ENCODE measurements around the gene COP1.
"Not testable (repeated sequence)": the region's sequence is repeated elsewhere in the genome, so short reads cannot be mapped to it uniquely, and the experiment has no call there.

The COP1 gene

DNA sequence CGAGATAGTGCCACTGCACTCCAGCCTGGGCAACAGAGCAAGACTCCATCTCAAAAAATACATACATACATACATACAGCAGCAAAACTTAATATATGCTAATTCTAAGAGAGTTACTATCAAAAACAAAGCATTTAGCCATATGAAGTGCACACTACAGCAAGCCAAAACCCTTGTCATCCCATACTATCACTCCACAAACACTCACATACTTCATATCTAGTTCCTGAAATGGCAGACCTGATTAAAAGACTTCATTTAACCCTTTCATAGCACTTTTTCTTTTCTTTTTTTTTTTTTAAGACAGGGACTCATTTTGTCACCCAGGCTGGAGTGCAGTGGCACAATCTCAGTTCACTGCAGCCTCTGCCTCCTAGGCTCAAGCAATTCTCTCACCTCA, 65.6 kb downstream of the COP1 start:
- Mint-ChIP-seq H3K36me3 (ENCODE audit: low read depth) (peaks cover 44% of the 10 kb centered on the region), H3K27ac (no peak overlapping the region), H3K4me3 (no peak overlapping the region), H3K4me1 (ENCODE audit: low read depth) (peaks cover 2% of the 10 kb centered on the region), H3K27me3 (ENCODE audit: low read depth) (no peaks in the 10 kb centered on the region), H3K9me3 (peaks cover 4% of the 10 kb centered on the region)
- no peak for DNase-seq (ENCODE audit: low spot score)

DNA sequence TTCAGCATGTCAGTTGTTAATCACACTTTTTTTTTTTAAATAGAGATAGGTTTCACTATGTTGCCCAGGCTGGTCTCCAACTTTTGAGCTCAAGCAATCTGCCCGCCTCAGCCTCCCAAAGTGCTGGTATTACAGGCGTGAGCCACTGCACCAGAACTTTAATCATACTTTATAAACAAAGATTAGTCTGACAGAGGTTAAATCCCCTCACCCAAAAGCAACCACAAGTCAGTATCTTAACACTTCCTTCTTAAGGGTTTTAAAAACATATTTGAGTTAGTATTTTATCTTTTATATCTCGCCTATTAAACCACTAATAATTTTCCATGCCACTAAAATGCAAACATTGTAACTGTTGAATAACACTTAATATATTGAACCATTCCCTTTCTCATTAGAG, 70.2 kb downstream of the COP1 start:
- Mint-ChIP-seq H3K36me3 (ENCODE audit: low read depth) (peaks cover 16% of the 10 kb centered on the region), H3K4me3 (no peak overlapping the region), H3K27me3 (ENCODE audit: low read depth) (no peaks in the 10 kb centered on the region), H3K9me3 (no peaks in the 10 kb centered on the region), H3K4me1 (ENCODE audit: low read depth) (peaks cover 2% of the 10 kb centered on the region), H3K27ac (no peak overlapping the region)
- DNase-seq (ENCODE audit: low spot score), result no peak

DNA sequence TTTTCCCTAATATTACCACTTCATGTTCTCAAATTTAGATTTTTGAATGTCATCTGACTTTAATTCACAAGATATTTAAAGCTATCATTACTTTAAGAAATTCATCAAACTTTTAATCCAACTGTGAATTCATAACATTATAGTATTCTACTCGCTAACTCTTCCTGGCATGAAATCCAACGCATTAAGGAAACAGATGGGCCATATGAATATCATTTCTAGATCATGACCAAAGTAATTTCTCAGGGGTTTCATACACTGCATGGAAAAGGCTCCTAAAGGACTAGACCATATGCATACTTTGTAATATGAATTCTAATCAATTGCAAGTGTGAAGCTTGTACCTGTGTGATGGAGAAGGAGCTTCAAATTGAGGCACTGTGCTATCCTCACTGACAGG, 72.4 kb downstream of the COP1 start:
- H3K9me3 Mint-ChIP-seq, result no peaks in the 10 kb centered on the region

DNA sequence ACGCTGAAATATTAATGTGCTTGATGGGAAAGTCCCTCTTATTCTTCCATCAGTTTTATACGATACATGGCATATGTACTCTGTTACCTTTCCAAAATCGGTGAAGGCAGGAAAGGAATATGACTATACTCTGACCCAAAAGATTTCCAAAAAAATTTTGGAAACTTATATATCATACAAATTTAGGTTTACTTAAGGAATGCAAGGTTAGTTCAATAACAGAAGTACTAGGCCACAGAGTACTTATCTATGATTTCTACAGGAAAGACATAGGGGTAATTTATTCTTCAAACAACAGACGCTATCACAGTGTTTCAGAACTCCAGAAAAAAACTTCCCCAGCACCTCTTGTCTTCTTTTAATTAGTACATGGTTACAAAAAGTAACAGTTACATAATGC, 84.8 kb downstream of the COP1 start:
- no peak for DNase-seq (ENCODE audit: low spot score)
- Mint-ChIP-seq H3K4me1 (ENCODE audit: low read depth) (no peaks in the 10 kb centered on the region), H3K36me3 (ENCODE audit: low read depth) (peaks cover 39% of the 10 kb centered on the region), H3K4me3 (no peak overlapping the region), H3K9me3 (peaks cover 37% of the 10 kb centered on the region), H3K27me3 (ENCODE audit: low read depth) (no peaks in the 10 kb centered on the region), H3K27ac (no peak overlapping the region)

More for the DNA sequence above, 72.4 kb downstream of the COP1 start:
- no peaks in the 10 kb centered on the region for H3K27me3 Mint-ChIP-seq (ENCODE audit: low read depth)
- H3K4me1 Mint-ChIP-seq (ENCODE audit: low read depth), result peaks cover 2% of the 10 kb centered on the region
- H3K4me3 Mint-ChIP-seq, result no peak overlapping the region
- peaks cover 10% of the 10 kb centered on the region for H3K36me3 Mint-ChIP-seq (ENCODE audit: low read depth)
- H3K27ac Mint-ChIP-seq, result no peak overlapping the region
- DNase-seq (ENCODE audit: low spot score), result no peak

DNA sequence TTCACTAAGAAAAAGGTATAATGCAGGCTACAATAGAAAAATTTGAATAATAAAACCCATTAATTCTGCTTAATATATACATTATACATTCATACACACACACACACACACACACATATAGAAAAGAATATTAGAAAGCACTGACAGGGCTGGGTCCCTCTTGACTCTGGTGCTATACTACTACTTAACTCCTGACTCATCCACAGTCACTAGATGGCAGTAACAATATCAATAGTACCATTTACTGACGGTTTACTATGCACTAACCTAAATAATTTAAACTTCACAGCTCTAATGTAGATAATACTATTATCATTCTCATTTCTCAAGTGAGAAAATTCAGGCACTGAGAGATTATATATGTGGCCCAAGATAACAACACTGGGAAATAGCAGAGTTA, 87.5 kb downstream of the COP1 start:
- Mint-ChIP-seq H3K27me3 (ENCODE audit: low read depth) (no peaks in the 10 kb centered on the region), H3K9me3 (peaks cover 19% of the 10 kb centered on the region), H3K27ac (no peak overlapping the region), H3K4me3 (no peak overlapping the region), H3K4me1 (ENCODE audit: low read depth) (no peaks in the 10 kb centered on the region), H3K36me3 (ENCODE audit: low read depth) (peaks cover 30% of the 10 kb centered on the region)
- no peak for DNase-seq (ENCODE audit: low spot score)

DNA sequence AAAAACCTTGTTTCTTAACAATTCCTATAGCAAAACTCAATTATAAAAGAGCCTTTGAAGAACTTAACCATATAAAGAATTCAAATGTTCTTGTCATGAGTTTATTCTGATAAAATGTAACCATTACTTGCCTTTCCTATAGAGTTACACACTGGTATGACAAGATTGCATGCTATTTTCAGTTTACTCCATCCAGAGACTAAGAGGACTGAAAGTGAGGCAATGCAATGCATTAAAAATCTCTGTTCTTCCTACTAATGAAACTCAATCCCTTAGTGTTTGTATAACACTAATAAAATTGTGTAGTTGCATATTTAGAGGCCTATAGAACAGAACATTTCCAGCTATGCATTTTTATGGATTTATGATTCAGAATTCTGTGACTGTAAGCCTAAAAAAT, 88.1 kb downstream of the COP1 start:
- H3K36me3 Mint-ChIP-seq (ENCODE audit: low read depth), result peaks cover 29% of the 10 kb centered on the region
- H3K4me3 Mint-ChIP-seq, result no peak overlapping the region
- peaks cover 2% of the 10 kb centered on the region for H3K4me1 Mint-ChIP-seq (ENCODE audit: low read depth)

DNA sequence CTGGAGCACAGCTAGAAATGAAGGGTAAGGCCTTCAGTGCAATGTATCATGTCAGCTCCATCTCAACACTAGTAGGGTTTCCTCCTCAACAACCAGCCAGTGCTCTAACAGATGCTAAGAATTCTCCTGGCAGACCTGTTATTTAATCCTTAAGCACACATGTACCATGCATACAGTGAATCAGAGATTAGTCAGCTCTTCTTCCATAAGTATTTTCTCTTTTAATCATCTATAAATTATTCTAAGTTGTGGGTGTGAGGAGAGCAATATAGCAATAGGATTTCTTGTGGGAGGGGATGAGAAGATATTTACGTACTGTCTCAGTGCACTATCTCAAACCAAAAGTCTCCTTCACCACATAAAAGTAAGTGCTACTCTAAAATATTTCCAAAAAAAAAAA, 95.3 kb downstream of the COP1 start:
- Mint-ChIP-seq H3K27me3 (ENCODE audit: low read depth) (no peaks in the 10 kb centered on the region), H3K27ac (no peak overlapping the region), H3K4me3 (no peak overlapping the region), H3K9me3 (peaks cover 12% of the 10 kb centered on the region), H3K4me1 (ENCODE audit: low read depth) (peaks cover 11% of the 10 kb centered on the region), H3K36me3 (ENCODE audit: low read depth) (peaks cover 54% of the 10 kb centered on the region)
- DNase-seq (ENCODE audit: low spot score), result no peak

More for the DNA sequence above, 88.1 kb downstream of the COP1 start:
- peaks cover 14% of the 10 kb centered on the region for H3K9me3 Mint-ChIP-seq
- no peak for DNase-seq (ENCODE audit: low spot score)
- no peaks in the 10 kb centered on the region for H3K27me3 Mint-ChIP-seq (ENCODE audit: low read depth)
- H3K27ac Mint-ChIP-seq, result no peak overlapping the region

DNA sequence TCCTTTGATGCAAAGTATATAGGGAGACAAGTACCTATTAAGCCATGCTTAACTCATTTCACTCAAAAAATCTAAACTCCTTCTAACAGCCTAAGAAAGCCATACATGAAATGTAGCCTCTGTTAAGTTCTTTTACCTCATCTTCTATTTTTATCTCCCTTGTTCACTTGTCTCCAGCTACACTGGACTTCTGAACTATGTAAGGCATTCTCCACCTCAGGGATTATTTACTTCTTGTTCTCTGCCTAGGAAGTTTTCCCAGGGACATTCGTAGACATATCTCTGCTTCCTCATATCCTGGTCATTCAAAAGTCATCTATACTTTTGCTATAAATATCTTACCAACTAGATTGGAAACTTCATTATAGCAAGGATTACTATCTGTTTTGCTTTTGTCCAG, 96.9 kb downstream of the COP1 start:
- H3K4me3 Mint-ChIP-seq, result no peak overlapping the region
- DNase-seq (ENCODE audit: low spot score), result no peak
- peaks cover 56% of the 10 kb centered on the region for H3K36me3 Mint-ChIP-seq (ENCODE audit: low read depth)
- H3K4me1 Mint-ChIP-seq (ENCODE audit: low read depth), result peaks cover 11% of the 10 kb centered on the region
- H3K9me3 Mint-ChIP-seq, result peaks cover 12% of the 10 kb centered on the region
- no peaks in the 10 kb centered on the region for H3K27me3 Mint-ChIP-seq (ENCODE audit: low read depth)
- H3K27ac Mint-ChIP-seq, result no peak overlapping the region

DNA sequence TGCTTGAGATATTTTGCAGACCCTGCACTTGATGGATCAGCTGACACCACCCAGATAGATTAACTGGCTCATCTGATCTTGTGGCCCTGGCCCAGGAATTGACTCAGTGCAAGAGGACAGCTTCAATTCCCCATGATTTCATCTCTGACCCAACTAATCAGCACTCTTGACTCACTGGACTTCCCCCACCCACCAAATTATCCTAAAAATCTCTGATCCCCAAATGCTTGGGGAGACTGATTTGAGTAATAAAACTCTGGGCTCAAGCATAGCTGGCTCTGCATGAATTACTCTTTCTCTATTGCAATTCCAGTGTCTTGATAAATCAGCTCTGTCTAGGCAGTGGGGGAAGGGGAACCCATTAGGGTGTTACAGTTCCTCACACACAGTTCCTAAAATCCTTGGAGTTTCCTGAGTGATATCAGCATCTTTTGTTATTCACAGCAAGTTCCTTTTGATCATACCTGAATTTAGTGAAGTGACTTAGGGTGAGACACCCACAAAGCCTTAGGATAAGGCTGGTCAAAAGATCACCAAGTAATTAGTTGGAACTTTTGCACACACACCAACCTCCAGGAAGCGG, 104.2 kb downstream of the COP1 start:
- DNase-seq (ENCODE audit: low spot score), result peak; percentile 47
- no peak overlapping the region for H3K27ac Mint-ChIP-seq
- peaks cover 3% of the 10 kb centered on the region for H3K4me1 Mint-ChIP-seq (ENCODE audit: low read depth)
- H3K4me3 Mint-ChIP-seq, result no peak overlapping the region
- peaks cover 63% of the 10 kb centered on the region for H3K36me3 Mint-ChIP-seq (ENCODE audit: low read depth)
- no peaks in the 10 kb centered on the region for H3K27me3 Mint-ChIP-seq (ENCODE audit: low read depth)
- H3K9me3 Mint-ChIP-seq, result peaks cover 12% of the 10 kb centered on the region

DNA sequence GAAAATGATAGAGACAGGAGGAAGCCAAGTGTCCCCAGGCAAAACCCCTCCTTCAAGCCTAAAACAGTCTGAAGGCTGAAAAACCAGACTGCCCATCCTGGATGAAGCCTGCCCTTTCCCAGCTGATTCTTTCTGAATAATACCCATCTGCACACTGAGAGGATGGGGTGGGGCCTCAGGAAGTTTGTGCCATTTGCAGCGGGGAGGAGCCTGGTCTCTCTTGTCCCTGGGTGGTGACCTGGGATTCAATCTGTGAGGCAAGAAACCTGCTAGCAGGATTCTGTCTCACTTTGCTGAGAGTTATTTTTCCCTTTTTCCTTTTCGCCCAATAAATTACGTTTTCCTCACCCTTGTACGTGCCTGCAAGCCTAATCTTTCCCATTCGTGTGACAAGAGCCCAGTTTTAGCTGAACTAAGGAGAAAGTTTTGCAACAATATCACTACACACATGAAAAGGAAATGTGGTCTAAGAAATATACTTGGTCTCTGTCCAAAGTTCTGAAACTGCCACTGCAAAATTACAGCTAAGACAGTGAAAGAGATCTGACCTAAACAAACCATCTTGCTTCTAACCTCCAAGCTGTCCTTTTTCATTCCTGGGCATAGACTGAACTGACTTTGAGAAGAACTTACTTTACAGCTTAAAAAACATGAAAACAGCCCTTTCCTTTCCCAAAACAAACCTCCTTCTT, 105.0 kb downstream of the COP1 start:
- Mint-ChIP-seq H3K27me3 (ENCODE audit: low read depth) (no peaks in the 10 kb centered on the region), H3K4me1 (ENCODE audit: low read depth) (peaks cover 3% of the 10 kb centered on the region), H3K27ac (no peak overlapping the region), H3K36me3 (ENCODE audit: low read depth) (peaks cover 67% of the 10 kb centered on the region), H3K4me3 (no peak overlapping the region), H3K9me3 (peaks cover 16% of the 10 kb centered on the region)
- no peak for DNase-seq (ENCODE audit: low spot score)

DNA sequence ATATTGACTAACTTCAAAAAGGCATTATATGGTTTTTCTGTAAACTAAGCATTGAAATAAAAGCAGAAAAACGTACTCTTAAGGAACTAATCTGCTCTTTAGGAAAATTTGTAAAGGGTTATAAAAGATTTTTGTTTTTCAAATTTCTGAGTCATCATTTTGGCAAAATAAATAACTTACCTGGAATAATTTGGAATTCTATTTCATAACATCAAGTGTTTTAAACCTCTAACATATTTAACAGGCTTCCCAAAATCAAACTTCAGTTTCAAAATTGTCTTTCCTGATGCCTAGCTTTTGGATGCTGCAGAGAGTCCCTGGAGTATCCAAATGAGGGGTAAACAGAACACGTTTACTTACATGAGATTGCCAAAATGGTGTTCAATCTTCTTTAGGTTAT, 108.5 kb downstream of the COP1 start:
- H3K27ac Mint-ChIP-seq, result no peak overlapping the region
- H3K27me3 Mint-ChIP-seq (ENCODE audit: low read depth), result no peaks in the 10 kb centered on the region
- H3K9me3 Mint-ChIP-seq, result peaks cover 18% of the 10 kb centered on the region
- DNase-seq (ENCODE audit: low spot score), result no peak
- peaks cover 67% of the 10 kb centered on the region for H3K36me3 Mint-ChIP-seq (ENCODE audit: low read depth)
- no peak overlapping the region for H3K4me3 Mint-ChIP-seq
- H3K4me1 Mint-ChIP-seq (ENCODE audit: low read depth), result peaks cover 3% of the 10 kb centered on the region

DNA sequence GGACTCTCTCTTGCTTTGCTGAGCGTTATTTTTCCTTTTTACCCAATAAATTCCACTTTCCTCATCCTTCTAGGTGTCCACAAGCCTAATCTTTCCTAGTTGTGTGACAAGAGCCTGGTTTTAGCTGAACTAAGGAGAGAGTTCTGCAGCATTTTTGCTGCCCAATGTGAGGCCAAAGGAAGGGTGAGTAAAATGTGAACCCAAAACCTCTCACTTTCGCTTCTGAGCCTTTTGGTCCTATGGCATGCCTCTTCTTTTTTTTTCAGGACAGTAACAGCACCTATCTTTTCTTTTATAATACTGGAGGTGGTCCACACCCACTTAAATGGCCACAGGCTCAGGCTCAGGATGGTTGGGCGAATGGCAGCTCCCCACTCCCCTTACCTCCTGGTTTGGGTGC, 111.1 kb downstream of the COP1 start:
- Mint-ChIP-seq H3K27ac (no peak overlapping the region), H3K4me3 (no peak overlapping the region), H3K36me3 (ENCODE audit: low read depth) (peaks cover 52% of the 10 kb centered on the region), H3K4me1 (ENCODE audit: low read depth) (no peaks in the 10 kb centered on the region), H3K9me3 (peaks cover 13% of the 10 kb centered on the region), H3K27me3 (ENCODE audit: low read depth) (no peaks in the 10 kb centered on the region)
- no peak for DNase-seq (ENCODE audit: low spot score)

DNA sequence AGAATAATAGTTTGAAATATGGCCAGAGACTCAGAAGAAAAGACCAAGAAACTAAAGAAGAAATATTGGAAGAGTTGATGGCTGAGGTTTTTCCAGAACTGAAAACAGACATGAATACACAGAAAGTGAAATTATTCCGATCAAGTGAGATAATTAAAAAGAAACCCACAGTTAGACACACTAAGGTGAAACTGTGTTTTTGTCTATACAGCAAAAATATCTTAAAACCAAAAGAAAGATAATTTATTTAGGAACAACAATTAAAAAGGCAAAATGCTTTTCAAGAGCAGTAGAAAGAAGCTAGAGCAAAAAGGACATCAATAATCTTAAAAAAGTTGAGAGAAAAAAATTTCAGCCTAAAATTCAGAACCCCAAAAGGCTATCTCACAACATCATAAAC, 116.3 kb downstream of the COP1 start:
- DNase-seq (ENCODE audit: low spot score), result no peak
- Mint-ChIP-seq H3K9me3 (peaks cover 22% of the 10 kb centered on the region), H3K4me1 (ENCODE audit: low read depth) (peaks cover 9% of the 10 kb centered on the region), H3K27me3 (ENCODE audit: low read depth) (no peaks in the 10 kb centered on the region), H3K4me3 (no peak overlapping the region), H3K27ac (no peak overlapping the region), H3K36me3 (ENCODE audit: low read depth) (peaks cover 30% of the 10 kb centered on the region)

DNA sequence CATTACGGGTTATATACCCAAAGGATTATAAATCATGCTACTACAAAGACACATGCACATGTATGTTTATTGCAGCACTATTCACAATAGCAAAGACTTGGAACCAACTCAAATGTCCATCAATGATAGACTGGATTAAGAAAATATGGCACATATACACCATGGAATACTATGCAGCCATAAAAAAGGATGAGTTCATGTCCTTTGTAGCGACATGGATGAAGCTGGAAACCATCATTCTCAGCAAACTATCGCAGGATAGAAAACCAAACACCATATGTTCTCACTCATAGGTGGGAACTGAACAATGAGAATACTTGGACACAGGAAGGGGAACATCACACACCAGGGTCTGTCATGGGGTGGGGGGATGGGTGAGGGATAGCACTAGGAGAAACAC, 119.3 kb downstream of the COP1 start:
- H3K36me3 Mint-ChIP-seq (ENCODE audit: low read depth), result peaks cover 36% of the 10 kb centered on the region
- not testable (repeated sequence) for H3K4me1 Mint-ChIP-seq (ENCODE audit: low read depth); DNase-seq (ENCODE audit: low spot score); H3K27me3 Mint-ChIP-seq (ENCODE audit: low read depth); H3K27ac Mint-ChIP-seq; H3K4me3 Mint-ChIP-seq
- peaks cover 22% of the 10 kb centered on the region for H3K9me3 Mint-ChIP-seq

Data from T-helper 2 cell treated with Interferon-gamma antibody and Interleukin-4, amounts not matched to agents 5 μg/mL and 100 μg/mL, for 36 hours (primary cell).